Left hindlimb (tissue), 1 donor: ENCODE data around the gene CCDC30.

Experiments used
- DNase-seq: peaks from one replicate; pipeline ENCODE4 v3.0.0-alpha.2; 2018

CCDC30 gene

DNA sequence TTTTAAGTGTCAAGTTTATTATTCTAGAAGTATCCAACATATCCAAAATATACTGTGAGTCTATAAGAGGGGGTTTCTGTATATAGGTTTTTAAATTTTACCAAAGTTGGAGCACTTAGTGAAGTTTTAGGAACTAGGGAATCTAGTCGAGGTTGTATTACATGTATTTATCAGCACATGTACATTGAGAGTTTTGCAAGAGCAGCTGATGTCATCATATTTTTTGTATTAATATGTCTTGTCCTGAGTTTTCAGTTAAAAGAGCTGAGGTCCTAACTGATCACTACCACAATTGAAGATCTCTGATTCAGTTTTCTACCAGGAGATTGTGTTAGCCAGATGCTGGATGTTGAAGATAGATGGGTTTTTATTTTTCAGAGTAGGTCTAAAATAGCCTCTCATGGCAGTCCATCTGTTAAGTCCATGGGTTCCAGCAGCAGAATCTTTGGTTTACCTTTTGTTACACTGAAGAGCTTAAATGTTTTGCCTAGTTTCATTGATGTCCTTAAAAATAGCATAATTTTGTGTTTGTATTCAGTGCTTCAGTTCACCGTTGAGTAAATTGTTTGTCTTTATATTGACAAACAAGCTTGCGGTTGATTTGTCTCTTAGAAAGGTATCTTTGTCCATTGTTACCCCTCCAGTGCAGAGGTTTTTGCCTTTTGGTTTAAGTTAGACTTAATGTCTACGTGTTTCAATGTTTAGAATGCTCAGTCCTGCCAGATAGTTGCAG, 235.2 kb downstream of the CCDC30 start:
- DNase-seq, result no peak

DNA sequence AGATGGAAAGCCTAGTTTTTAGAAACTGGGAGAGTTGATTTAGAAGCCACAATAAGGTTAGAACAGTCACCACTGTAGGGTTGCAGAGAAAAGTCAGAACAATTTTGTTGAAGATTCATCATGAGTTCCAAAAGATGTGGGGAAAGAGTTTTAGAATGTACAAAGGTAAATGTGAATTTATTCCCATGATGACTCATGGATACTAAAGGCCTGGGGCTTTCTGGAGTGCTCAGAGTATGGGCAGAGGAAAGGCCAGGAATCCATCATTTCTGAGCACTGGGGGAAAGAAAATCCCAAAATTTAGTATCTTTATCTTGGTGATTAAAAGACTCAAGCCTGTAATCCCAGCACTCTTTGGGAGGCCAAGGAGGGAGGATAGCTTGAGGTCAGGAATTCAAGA, 236.9 kb downstream of the CCDC30 start:
- DNase-seq, result no peak

GRCh38 chr1:42703888-42704464, 240.9 kb downstream of the CCDC30 start:
- DNase-seq, result no peak
